ENCODE results near the gene PRCP.
A peak's percentile ranks its signal among the peaks of the same experiment; 100 is the strongest.

Gene PRCP

DNA sequence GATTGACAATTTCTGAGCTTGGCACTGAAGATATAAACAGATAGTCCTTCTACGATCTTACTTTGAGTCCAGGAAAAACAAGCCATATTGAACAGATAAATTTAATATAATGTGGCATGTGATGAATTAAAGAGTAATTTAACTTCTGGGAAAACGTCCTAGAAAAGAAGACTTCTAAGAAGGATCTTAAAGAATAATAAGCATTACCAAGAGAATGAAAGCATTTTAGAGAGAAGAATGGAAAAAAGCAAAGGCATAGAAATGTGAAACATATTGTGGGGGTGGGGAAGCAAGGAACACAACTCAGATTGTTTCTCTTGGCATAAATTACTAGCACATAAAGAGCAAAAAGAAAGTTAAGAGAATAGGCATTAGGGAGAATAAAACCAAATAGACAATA lies 6.7 kb upstream of the PRCP start:
- no peak for DNase-seq

DNA sequence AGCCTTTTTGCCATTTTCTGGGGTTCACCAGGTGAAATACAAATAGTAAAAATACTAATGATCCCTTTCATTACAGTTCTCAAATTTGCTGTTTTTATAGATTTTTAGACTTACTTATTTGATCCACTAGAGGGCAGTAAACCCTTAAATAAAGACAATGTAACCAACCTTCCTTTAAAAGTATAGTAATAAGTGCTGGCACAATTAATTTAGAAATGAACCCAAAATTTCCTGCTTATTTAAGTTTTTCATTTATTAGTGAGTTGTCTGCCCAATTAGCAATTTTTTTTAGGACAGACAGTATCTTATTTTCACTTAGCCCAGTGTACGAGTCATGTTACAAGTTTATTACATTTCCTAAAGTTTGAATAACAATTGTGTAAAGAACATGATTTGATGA lies 6.0 kb upstream of the PRCP start:
- DNase-seq: peak in 1 of 14 donors; percentile 4

DNA sequence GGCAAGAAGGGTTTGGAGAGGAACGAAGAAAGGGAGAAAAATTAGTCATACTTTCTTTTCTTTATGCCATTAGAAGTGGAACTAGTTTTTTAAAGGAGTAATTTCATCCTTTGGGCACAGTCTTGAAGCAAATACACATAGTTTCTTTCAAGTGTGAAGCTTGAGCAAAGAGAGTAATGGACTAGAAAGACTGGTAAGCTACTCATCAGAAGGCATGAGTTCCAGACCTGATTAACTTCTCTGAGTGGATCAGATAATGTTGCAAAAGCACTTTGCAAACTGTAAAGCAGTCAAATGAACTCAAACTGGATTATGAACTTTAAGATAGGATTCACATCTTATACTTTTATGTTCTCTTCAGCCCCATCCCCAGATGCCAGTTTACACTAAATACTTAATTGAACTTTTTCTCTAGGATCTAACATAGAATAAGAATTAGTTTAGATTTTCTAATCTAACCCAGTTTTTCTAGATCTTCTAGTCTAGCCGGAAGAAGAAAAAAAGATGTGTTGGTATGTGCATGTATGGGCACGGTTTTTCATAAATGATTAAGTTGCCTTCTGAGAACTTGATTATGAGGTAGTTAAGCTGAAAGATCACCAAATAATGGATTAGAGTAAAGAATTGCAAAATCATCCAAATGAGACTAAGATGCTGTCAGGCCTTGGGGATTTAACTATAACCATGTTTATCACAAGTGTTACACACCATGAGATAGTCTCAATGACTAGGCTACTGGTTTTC lies 3.8 kb upstream of the PRCP start:
- no peak for DNase-seq

DNA sequence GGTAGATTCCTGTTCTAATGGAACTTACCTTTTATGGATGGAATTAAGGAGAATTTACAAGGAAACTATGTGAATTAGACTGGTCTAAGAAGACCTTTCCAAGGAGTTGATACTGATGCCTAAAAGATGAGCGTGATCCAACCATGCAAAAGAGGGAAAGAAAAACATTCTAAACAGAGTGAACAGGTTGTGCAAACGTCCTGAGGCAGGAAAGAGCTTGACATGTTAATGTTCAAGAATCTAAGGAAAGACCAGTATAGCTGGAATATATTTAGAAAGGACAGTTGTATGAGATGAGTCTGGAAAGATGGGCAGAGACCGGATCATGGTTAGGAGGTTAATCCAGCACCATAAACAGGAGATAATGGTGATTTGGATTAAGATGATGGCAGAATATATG lies 2.6 kb upstream of the PRCP start:
- DNase-seq: no peak

DNA sequence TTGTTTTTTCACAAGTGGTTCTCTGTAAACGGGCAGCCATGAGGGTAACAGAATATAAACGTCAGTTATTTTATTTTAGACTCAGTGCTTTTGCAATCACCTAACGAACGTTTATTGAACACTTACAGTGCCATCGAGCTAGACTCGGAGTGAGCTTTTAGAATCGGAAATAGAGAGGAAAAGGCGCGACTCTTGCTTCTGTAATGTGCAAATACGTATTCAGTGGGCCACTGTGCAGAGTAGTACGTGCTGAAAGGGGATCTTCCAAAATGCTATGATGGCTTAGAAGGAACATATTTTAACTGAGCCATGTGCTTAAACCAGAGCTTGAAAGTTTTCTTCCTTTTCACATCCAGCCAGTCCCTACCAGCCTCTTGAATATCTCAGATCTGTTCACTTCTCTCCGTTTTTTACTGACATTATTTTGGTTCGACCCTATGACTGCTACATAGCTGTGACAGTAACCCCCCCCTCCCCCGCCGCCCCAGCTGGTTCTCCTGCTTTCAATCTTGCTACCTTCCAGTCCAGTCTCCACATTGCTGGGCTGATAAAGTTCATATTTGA lies 1.8 kb upstream of the PRCP start:
- no peak for DNase-seq

DNA sequence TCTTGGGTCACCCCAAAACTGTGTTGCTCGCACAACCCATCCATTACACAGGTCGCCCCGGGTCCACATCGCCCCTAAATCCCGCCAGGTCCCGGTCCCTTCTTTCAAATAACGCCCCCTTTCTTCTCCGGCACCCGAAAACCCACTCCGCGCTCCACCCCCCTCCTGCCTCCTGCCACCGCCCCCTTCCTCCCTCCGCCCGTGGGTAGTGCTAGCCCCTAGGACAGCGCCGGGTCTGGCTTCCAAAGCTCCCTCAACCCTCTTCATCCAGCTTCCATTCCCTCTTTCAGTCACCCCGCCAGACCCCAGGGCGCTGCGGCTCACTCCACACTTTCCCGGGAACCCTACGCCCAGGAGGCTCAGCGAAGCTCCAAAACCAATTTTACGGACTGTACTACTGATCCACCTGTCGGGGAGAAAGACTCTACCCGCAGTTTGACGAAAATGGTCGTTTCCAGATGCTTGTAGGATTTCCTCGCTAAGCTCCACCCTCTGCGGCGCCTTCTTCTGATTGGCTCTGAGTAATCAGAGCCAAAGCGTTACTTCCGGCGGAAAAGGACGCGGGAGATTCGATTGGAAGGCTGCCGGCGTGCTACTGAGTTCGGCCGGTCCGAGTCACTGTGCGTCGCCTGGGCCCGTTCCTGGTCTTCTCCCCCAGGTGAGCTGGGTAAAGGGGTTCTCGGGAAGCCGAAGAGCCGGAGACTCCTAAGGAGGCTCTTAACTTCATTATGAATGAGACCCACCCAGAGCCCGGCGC lies 1.1 kb upstream of the PRCP start, which contains the start of gene DDIAS:
DDIAS (plus strand) TSS at position 572 of the 757 bp plus-strand sequence. CDS start 13,003 bp downstream, outside the sequence.
- DNase-seq: peak; percentile 45 to 95 (median 90)

DNA sequence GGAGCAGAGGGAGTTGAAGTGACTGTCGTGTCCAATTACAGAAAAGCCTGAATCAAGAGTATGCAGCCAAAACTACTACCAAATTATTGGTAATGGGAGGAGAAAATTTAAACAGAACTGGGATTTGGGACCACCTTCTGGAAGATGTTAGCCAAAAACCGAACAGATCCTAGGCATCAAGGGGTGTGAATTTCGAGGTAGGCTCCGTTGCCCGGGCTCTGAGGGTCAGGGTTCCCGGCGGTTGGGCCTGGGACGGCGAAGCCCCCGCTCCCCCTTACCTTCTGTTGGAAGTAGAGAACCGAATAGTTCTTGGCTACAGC lies 313 bp downstream of the PRCP start:
- peak in 1 of 14 donors; percentile 36 for DNase-seq

DNA sequence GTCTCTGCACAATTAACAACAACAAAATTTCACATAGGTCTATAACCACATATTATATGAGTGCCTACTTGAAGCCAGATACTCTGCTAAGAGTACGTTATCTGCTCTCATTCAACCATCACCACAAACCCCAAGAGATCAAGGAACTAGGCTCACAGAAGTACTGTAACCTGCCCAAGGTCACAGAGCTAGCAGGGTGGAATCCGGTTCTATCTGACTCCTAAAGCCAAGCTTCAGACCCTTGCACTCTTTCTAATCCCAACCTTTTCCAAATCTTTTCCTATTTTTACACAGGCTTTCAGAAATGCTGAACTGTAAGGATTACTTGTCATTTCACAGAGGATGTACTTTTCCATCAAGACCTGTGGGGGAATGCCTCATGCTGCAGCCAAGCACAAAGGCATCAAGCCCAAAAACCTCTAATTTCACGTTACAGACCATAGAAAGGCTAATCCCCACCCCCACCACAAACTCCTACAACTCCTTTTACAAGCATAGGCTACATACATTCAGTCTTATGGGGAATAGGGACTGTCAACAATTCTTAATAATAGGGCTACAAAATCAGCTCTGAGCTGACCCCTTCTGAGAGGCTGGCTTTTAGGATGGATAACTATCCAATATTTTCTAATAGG lies 927 bp downstream of the PRCP start:
- DNase-seq: no peak

DNA sequence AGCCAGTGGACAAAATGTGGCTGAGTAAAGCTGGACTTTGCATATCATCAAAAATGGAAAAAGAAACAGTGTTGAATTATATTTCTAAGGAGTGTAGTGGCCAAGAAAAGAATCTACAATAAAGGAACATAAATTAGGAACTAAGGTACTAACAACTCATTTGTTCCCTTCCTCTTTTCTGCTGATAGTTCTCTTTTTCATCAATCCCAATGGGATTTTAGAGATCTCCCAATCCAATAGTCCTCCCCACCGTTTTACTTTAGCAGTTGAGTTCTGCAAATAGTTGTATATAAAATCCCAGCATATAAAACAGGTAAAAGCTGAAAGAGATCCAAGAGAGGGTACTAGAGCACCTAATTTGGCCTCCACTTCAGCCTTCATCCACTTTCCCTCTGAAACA lies 2.0 kb downstream of the PRCP start:
- no peak for DNase-seq

DNA sequence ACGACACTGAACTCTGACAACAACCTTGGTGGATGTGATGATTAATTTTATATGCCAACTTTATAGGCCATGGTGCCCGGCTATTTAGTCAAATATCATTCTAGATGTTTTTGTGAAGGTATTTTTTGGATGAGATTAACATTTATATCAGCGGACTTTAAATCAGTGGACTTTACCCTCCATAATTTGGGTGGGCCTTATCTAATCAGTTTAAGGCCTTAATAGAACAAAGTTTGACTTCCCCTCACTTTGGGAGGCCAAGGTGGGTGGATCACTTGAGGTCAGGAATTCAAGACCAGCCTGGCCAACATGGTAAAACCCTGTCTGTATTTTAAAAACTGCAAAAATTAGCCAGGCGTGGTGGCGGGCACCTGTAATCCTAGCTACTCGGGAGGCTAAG lies 4.0 kb downstream of the PRCP start:
- DNase-seq: no peak

DNA sequence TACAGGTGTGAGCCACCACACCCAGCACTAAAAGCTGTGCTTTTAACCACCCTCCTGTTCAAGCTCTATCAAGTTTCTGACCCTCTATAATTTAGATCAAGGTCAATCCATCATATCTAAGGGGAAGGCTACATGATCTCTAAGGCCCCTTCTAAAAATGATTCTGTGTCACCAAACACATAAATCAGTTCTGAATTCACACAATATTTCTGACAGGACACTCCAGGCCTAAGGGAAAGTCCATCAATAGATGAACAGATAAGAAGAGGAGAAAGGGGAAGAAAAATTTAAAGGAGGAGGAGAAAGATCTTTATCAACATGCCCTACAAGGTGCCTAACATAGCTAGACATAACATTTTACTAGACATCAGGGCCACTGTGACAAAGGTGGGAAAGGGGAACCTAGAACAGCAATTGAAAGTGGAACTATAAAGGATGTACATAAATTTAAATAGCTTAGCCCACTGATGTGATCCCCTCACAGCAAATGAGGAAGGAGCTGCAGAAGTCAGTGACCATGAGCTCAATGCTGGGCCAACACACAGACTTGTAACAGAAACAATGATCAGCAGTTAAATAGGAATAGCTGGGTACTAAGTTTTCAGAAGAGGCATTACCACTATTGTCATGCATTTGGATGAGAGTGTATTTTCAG lies 4.7 kb downstream of the PRCP start:
- DNase-seq: no peak

DNA sequence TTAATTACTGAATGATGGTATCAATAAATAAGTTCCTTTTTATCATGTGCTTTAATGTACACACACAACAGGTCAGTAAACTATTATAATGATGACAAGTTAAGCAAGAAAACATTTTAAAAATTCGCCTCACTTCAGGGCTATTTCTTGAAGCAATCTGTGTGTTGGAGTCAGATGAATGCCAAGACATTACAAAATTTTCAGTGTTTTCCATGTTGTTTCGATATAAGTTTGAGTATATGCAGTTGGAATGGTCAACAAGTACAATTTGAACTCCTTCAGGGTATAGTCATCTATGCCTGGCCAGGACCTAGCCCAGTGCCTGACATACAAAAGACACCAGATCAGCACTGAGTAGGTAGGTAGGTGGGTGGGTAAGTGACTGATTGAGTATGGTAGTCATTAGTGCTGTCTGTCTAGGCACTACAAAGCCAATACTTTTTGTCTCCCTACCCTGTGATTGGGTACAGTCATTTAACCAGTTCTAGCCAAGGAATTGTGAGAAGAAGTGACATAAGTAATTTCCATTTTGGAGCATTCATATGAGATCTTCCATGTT lies 7.5 kb downstream of the PRCP start:
- DNase-seq: no peak

DNA sequence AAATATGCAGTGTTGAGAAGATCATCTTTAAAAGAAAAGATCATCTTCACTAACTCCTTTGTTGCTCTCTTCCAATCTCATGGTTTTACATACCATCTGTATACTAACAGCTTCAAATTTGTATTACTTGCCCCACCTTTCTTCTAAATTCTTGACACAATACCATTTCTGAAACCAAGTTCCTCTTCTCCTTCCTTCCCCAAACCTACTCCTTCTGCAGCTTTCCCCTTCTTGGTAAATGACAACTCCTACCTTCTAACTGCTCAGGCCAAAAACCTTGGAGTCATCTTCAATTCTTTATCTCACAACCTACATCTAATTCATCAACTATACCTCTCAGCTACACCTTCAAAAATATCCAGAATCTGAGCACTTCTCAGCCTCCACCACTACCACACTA lies 9.3 kb downstream of the PRCP start:
- DNase-seq: no peak

DNA sequence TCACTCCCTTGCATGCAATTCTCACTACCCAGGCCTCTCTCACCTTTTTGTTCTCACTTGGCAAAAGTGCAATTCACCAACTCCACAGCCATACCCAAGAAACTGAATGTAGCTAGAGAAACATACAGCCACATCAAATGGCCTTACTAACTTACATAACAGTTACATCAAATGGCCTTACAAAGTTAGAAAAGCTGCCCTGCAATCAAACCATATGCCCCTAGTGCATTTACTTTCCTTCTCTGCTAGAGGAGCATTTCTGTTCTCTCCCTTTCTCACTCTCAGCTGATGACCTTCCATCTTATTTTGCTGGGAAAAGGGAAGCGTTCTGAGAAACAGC lies 10.3 kb downstream of the PRCP start:
- DNase-seq: no peak

DNA sequence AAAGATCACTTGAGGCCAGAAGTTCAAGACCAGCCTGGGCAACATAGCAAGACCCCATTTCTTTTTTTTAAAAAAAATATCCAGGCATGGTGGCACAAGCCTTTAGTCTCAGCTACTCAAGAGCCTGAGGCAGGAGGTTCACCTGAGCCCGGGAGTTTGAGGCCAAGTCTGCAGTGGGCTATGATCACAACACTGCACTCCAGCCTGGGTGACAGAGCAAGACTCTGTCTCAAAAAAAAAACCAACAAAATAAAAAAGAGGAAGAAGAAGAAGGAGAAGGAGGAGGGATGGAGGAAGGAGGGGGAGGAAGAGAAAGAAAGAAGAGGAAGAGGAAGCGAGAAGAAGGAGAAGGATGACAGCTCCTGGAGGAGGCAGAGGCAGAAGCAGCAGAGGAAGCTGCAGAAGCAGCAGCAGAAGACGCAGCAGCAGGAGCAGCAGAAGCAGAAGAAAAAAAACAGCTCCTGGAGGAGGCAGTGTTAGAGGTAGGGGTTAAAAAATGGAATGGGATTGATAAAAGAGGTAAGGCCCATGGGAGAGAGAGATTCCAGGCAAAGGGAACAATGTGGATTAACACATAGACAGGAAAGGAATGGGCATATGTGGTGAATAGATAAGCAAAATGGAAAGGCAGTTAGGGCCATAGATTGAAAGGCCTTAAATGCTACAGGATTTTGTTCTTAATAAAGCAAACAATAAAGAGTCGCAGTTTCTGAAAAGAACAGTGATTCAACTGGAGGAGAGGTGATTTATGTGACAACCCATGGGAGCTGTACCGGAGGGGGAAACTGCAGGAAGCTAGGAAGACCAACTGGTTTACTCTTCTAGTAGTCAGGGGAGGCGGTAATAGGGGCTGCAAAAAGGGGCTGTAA lies 10.9 kb downstream of the PRCP start:
- no peak for DNase-seq

DNA sequence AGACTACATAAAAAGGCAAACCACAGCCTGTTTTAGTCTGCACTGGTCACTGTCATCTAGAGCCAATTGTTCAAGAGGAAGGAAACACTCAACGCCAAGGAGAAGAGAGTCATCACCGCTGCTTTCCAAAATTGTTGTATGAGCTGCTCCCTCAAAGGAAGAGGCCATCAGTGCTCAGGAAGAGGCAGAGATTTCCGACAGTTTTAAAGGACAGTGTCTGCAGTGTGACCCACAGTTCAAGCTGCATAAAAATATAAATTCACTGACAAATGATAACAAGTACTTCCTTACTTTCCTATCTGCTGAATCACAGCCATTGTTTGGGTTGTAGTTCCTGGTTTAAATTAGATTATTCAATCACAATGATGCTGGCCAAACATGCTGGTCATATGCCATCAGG lies 16.4 kb downstream of the PRCP start:
- no peak for DNase-seq

DNA sequence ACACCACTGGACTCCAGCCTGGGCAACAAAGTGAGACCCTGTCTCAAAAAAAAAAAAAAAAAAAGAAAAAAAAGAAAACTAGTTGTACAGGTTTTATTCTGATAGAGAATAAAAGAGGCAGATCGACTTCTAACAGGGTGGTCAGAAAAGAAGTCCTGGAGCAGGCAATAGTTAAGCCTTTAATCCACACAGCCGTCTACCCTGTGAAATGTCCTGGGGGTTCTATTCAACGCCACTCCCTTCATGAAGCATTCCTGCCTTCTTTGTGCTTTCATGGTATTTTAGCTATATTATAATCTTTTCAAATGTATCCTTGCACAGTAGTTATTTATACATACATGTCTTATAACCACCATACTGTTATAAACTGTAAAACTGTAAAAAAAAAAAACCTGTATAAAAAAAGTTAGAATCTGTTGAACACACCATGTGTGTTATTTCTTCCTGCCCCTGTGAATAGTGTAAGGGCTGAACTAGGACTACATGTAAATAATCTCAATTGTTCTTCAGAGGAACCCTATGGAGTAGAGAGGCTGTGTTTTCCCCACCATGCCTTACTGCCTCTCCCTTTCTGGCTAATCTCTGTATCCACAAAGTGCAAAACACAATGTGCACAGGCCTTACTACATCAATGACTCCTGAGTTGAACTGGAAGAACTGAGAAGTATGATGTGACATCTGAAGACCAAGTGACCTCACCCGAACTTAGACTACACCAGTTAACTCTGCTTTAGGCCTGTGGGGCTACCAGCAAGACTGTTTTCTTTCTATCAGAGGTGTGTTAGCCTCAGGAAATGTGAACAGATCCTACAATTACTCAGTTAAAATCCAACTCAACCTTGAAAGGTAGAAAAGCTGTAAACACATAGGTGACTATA lies 25.3 kb downstream of the PRCP start:
- DNase-seq: no peak

DNA sequence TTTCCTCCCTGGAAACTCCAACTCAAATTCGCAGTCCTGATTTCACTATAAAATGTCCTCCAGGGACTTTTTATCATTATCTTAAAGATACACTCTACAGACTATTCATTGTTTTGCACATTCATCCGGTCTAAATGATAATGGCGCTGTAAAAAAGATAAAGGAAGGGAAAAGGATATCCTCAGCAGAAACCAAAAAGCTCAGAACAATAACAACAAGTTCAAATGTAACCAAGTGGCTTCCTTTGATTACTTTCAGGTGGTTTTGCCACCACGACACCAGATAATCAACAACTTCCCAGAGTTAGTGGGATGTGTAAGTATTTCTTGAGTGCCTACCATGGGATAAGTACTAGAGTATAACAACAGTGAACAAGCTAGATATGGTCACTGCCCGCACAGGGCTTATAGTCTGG lies 26.3 kb downstream of the PRCP start:
- no peak for DNase-seq

DNA sequence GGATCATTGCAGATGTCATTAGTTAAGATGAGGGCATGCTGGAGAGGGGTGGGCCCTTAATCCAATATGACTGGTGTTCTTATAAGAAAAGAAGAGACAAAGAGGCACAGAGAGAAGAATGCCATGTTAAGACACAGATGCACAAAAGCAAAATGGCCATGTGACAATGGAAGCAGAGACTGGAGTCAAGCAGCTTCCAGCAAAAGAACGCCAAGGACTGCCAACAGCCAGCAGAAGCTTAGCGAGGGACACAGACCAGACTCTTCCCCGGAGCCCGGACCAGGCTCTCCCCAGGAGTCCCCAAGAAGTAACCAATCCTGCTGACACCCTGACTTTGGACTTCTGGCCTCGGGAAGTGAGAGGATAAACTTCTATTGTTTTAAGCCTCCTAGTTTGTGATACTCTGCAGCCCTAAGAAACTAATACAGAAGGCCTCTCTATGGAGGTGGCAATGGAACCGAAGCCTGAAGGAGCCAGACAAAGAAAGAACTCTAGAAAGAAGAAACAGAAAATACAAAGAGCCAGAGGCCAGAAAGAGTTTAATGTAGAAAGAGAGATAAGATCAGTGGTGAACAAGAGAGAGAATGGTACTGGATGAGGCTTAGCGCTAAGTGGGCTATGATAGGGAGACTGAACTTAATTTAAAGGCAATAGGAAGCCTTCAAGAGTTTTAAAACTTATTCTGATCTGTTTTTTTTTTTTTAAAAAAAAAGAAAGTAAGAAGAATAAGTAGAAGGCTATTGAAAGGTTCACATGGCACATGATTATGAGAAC lies 27.7 kb downstream of the PRCP start:
- peak in 5 of 14 donors; percentile 9 to 33 (median 17) for DNase-seq

DNA sequence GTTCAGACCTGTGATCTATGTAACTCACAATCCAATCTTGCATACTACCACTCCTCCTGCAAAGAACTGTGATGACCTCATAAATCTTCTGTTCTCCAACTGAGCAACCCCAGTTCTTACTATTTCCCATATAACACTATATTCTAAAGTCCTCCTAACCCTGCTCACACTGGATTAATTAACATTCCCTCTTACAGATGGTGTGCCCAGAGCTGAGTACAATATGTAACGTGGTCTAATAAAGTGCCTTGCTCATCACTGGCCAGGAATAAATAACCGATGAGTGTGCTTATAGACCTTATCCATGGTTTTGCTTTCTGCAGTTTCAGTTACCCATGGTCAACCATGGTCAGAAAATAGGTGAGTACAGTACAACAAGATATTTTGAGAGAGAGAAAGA lies 28.6 kb downstream of the PRCP start:
- DNase-seq: no peak
